Neural crest cell (in vitro differentiated cells): ENCODE data around the gene CHAMP1. TPM values are rescaled to one million over a fixed set of nuclear protein-coding genes. Genes with fewer than 3 reads are reported as not detected.
"Not testable (repeated sequence)": the region's sequence is repeated elsewhere in the genome, so short reads cannot be mapped to it uniquely, and the experiment has no call there.

ENCODE experiments used
- DNase-seq: peaks from one replicate; pipeline ENCODE4 v3.0.0; 2021; ENCODE audit warnings: low read depth, mixed read lengths, low spot score
- H3K27ac Mint-ChIP-seq: one replicate; pipeline ENCODE4 v1.8.0; 2021; ENCODE audit warnings: mild to moderate bottlenecking, mixed read lengths; ENCODE audit not compliant: unreplicated experiment
- H3K27me3 Mint-ChIP-seq: 2 replicates; pipeline ENCODE4 v1.8.0; 2021; ENCODE audit warnings: low read depth, mild to moderate bottlenecking, mixed read lengths
- H3K36me3 Mint-ChIP-seq: 2 replicates; pipeline ENCODE4 v1.8.0; 2021; ENCODE audit warnings: low read depth, mild to moderate bottlenecking, mixed read lengths
- H3K4me1 Mint-ChIP-seq: 2 replicates; pipeline ENCODE4 v1.8.0; 2021; ENCODE audit warnings: mixed read lengths
- H3K4me3 Mint-ChIP-seq: one replicate; pipeline ENCODE4 v1.8.0; 2021; ENCODE audit warnings: mild to moderate bottlenecking, mixed read lengths
- H3K9me3 Mint-ChIP-seq: 2 replicates; pipeline ENCODE4 v1.8.0; 2021; ENCODE audit warnings: mixed read lengths
- CTCF ChIP-seq: fragments of 200-600 bp; sonication (generic); conservative IDR thresholded peaks from 2 replicates; pipeline ENCODE4 v1.5.0; 2021; ENCODE audit warnings: antibody characterized with exemption, mild to moderate bottlenecking
- microRNA-seq: library from miRNA; unstranded; fragments of <30 nt; microRNA quantifications from one replicate; pipeline ENCODE4, GENCODE V29; 2020
- total RNA-seq: library from RNA; stranded (reverse); gene quantifications from 2 replicates; pipeline ENCODE4 v1.2.1, GENCODE V29; 2021

Gene CHAMP1
- total RNA-seq, 1 donor from 2014 or later = 63.9 TPM

- not testable (repeated sequence) for H3K36me3 Mint-ChIP-seq, H3K27ac Mint-ChIP-seq, H3K4me1 Mint-ChIP-seq, H3K4me3 Mint-ChIP-seq, H3K9me3 Mint-ChIP-seq
- peak; percentile 31 for DNase-seq
- H3K27me3 Mint-ChIP-seq = peaks cover 28% of the 10 kb centered on the region
- peak; percentile 51 for TF ChIP-seq CTCF
These were observed 38.5 kb downstream of the CHAMP1 start for GRCh38 chr13:114352763-114353162.

- not testable (repeated sequence) for DNase-seq, H3K4me3 Mint-ChIP-seq
- peaks cover 22% of the 10 kb centered on the region for H3K27me3 Mint-ChIP-seq
These were observed 39.1 kb downstream of the CHAMP1 start for GRCh38 chr13:114353382-114353781.

More at GRCh38 chr13:114353382-114353781, 39.1 kb downstream of the CHAMP1 start:
- H3K9me3 Mint-ChIP-seq, H3K36me3 Mint-ChIP-seq, H3K27ac Mint-ChIP-seq, H3K4me1 Mint-ChIP-seq: not testable (repeated sequence)

Small RNA genes lying within 50 kb of the gene (microRNA-seq; reads per million reads assigned to microRNA genes)
- not detected for gene MIR4502

Other genes with a start within 250 kb of the CHAMP1 start
- gene RASA3, start 181.9 kb upstream of the CHAMP1 start, total RNA-seq = 29.5 and 31.5 TPM in 2 replicates
- gene CFAP97D2, start 135.2 kb upstream of the CHAMP1 start, total RNA-seq = not detected in 2 replicates
- gene CDC16, start 79.6 kb upstream of the CHAMP1 start, total RNA-seq = 72.4 and 80.2 TPM in 2 replicates
- 84.7 and 89.5 TPM in 2 replicates for gene UPF3A, start 32.9 kb upstream of the CHAMP1 start, total RNA-seq